ENCODE data around the gene PTGES2. TPM values are rescaled to one million over a fixed set of nuclear protein-coding genes. Genes with fewer than 3 reads are reported as not detected.

Gene PTGES2
- total RNA-seq, 4 donors from 2014 or later: 24.5 to 40.3 (median 25.8) TPM

- TF ChIP-seq CTCF (IDR thresholded peaks at IDR 0.05; ENCODE audit: low read depth): no peak
Observed at GRCh38 chr9:128161215-128161902, 33.8 kb upstream of the PTGES2 start.

GRCh38 chr9:128160603-128160987 is 33.1 kb upstream of the PTGES2 start:
- TF ChIP-seq CTCF (IDR thresholded peaks at IDR 0.05; ENCODE audit: low read depth): no peak

GRCh38 chr9:128159784-128160602 is 32.5 kb upstream of the PTGES2 start, which contains the start of gene BBLN:
Gene BBLN (plus strand): TSS chr9:128160265. CDS start chr9:128160408, 143 bp downstream.
- TF ChIP-seq CTCF (IDR thresholded peaks at IDR 0.05; ENCODE audit: low read depth): no peak

GRCh38 chr9:128159522-128159783 is 31.9 kb upstream of the PTGES2 start:
- TF ChIP-seq CTCF (IDR thresholded peaks at IDR 0.05; ENCODE audit: low read depth): no peak

- TF ChIP-seq CTCF (IDR thresholded peaks at IDR 0.05; ENCODE audit: low read depth): no peak
Observed at GRCh38 chr9:128155736-128156500, 28.4 kb upstream of the PTGES2 start.

GRCh38 chr9:128153947-128154695 is 26.6 kb upstream of the PTGES2 start:
- TF ChIP-seq CTCF (IDR thresholded peaks at IDR 0.05; ENCODE audit: low read depth): no peak

Data from subcutaneous adipose tissue (tissue), 4 donors.